Activated naive CD8-positive, alpha-beta T cell treated with anti-CD3 and anti-CD28 coated beads, Interleukin-2, amount 50 U/mL, for 24 hours (primary cell): ENCODE measurements around the gene VAT1.
"Not testable (repeated sequence)": the region's sequence is repeated elsewhere in the genome, so short reads cannot be mapped to it uniquely, and the experiment has no call there.

ENCODE experiments used
- ATAC-seq: fragments of 150-1000 bp; cut with Tn5 transposase; one replicate; pipeline ENCODE4 v1.10.0; 2021
- DNase-seq: peaks from one replicate; pipeline ENCODE4 v3.0.0; 2021
- H3K27ac Mint-ChIP-seq: one replicate; pipeline ENCODE4 v1.8.0; 2021; ENCODE audit warnings: mild to moderate bottlenecking, mixed read lengths
- H3K27me3 Mint-ChIP-seq: one replicate; pipeline ENCODE4 v1.8.0; 2021; ENCODE audit warnings: mixed read lengths
- H3K36me3 Mint-ChIP-seq: one replicate; pipeline ENCODE4 v1.8.0; 2021; ENCODE audit warnings: low read depth, mixed read lengths
- H3K4me1 Mint-ChIP-seq: one replicate; pipeline ENCODE4 v1.8.0; 2021; ENCODE audit warnings: mixed read lengths
- H3K4me3 Mint-ChIP-seq: one replicate; pipeline ENCODE4 v1.8.0; 2021; ENCODE audit warnings: mild to moderate bottlenecking, moderate library complexity, mixed read lengths
- H3K9me3 Mint-ChIP-seq: one replicate; pipeline ENCODE4 v1.8.0; 2021; ENCODE audit warnings: mixed read lengths

Gene VAT1

GRCh38 chr17:43021741-43022512 is at the start of gene VAT1:
Gene VAT1 (minus strand): TSS chr17:43022385. CDS start chr17:43022322, 63 bp downstream.
- peak within 1 kb of the TSS; percentile 79 for H3K4me3 Mint-ChIP-seq

GRCh38 chr17:43070872-43071271 is 48.7 kb upstream of the VAT1 start:
- Mint-ChIP-seq H3K36me3 (peaks cover 47% of the 10 kb centered on the region), H3K4me1 (no peaks in the 10 kb centered on the region), H3K27ac (no peak overlapping the region), H3K27me3 (no peaks in the 10 kb centered on the region), H3K4me3 (no peak overlapping the region), H3K9me3 (no peaks in the 10 kb centered on the region)
- ATAC-seq = no peak
- DNase-seq = no peak

More at GRCh38 chr17:43021741-43022512, at the start of gene VAT1:
- peaks cover 8% of the 10 kb centered on the region for H3K27me3 Mint-ChIP-seq
- ATAC-seq = peak; percentile 63
- peaks cover 37% of the 10 kb centered on the region for H3K4me1 Mint-ChIP-seq
- peak; percentile 76 for DNase-seq
- H3K27ac Mint-ChIP-seq = peak within 1 kb of the TSS; percentile 70
- no peaks in the 10 kb centered on the region for H3K9me3 Mint-ChIP-seq
- H3K36me3 Mint-ChIP-seq = no peaks in the 10 kb centered on the region

- no peaks in the 10 kb centered on the region for H3K27me3 Mint-ChIP-seq
- ATAC-seq = no peak
- H3K4me1 Mint-ChIP-seq = no peaks in the 10 kb centered on the region
- H3K27ac Mint-ChIP-seq = no peak overlapping the region
- H3K4me3 Mint-ChIP-seq = no peak overlapping the region
- DNase-seq = no peak
- H3K36me3 Mint-ChIP-seq = peaks cover 52% of the 10 kb centered on the region
- no peaks in the 10 kb centered on the region for H3K9me3 Mint-ChIP-seq
These were observed 48.1 kb upstream of the VAT1 start for GRCh38 chr17:43070257-43070656.

GRCh38 chr17:43069368-43069898 is 47.2 kb upstream of the VAT1 start:
- Mint-ChIP-seq H3K9me3 (no peaks in the 10 kb centered on the region), H3K27ac (no peak overlapping the region), H3K4me1 (no peaks in the 10 kb centered on the region), H3K4me3 (no peak overlapping the region), H3K27me3 (no peaks in the 10 kb centered on the region), H3K36me3 (peaks cover 49% of the 10 kb centered on the region)
- ATAC-seq = no peak
- no peak for DNase-seq

- Mint-ChIP-seq H3K36me3 (peaks cover 50% of the 10 kb centered on the region), H3K9me3 (no peaks in the 10 kb centered on the region)
- DNase-seq = no peak
These were observed 46.6 kb upstream of the VAT1 start for GRCh38 chr17:43068570-43069367.

GRCh38 chr17:43062984-43063638 is 40.9 kb upstream of the VAT1 start:
- Mint-ChIP-seq H3K9me3 (no peaks in the 10 kb centered on the region), H3K36me3 (peaks cover 42% of the 10 kb centered on the region), H3K4me1 (no peaks in the 10 kb centered on the region), H3K27me3 (no peaks in the 10 kb centered on the region), H3K27ac (no peak overlapping the region), H3K4me3 (no peak overlapping the region)
- ATAC-seq (no peak), DNase-seq (no peak)

More at GRCh38 chr17:43068570-43069367, 46.6 kb upstream of the VAT1 start:
- no peaks in the 10 kb centered on the region for H3K27me3 Mint-ChIP-seq
- H3K4me1 Mint-ChIP-seq = no peaks in the 10 kb centered on the region
- no peak overlapping the region for H3K4me3 Mint-ChIP-seq
- H3K27ac Mint-ChIP-seq = no peak overlapping the region
- no peak for ATAC-seq

- peaks cover 48% of the 10 kb centered on the region for H3K36me3 Mint-ChIP-seq
- DNase-seq (no peak), ATAC-seq (no peak)
- no peak overlapping the region for H3K4me3 Mint-ChIP-seq
- no peaks in the 10 kb centered on the region for H3K9me3 Mint-ChIP-seq
- no peak overlapping the region for H3K27ac Mint-ChIP-seq
- H3K27me3 Mint-ChIP-seq = no peaks in the 10 kb centered on the region
- H3K4me1 Mint-ChIP-seq = no peaks in the 10 kb centered on the region
These were observed 33.9 kb upstream of the VAT1 start for GRCh38 chr17:43056051-43056450.

- DNase-seq = not testable (repeated sequence)
These were observed 30.8 kb upstream of the VAT1 start for GRCh38 chr17:43053008-43053407.

GRCh38 chr17:43051969-43052368 is 29.8 kb upstream of the VAT1 start:
- no peaks in the 10 kb centered on the region for H3K27me3 Mint-ChIP-seq
- no peaks in the 10 kb centered on the region for H3K9me3 Mint-ChIP-seq
- no peak overlapping the region for H3K27ac Mint-ChIP-seq
- no peak overlapping the region for H3K4me3 Mint-ChIP-seq
- no peaks in the 10 kb centered on the region for H3K4me1 Mint-ChIP-seq
- H3K36me3 Mint-ChIP-seq = peaks cover 59% of the 10 kb centered on the region
- no peak for DNase-seq
- ATAC-seq = no peak

More at GRCh38 chr17:43053008-43053407, 30.8 kb upstream of the VAT1 start:
- not testable (repeated sequence) for H3K9me3 Mint-ChIP-seq, H3K4me1 Mint-ChIP-seq, H3K27ac Mint-ChIP-seq, H3K27me3 Mint-ChIP-seq, H3K4me3 Mint-ChIP-seq, ATAC-seq
- peaks cover 55% of the 10 kb centered on the region for H3K36me3 Mint-ChIP-seq

- peaks cover 27% of the 10 kb centered on the region for H3K36me3 Mint-ChIP-seq
- H3K27ac Mint-ChIP-seq = no peak overlapping the region
- no peak overlapping the region for H3K4me3 Mint-ChIP-seq
- DNase-seq (no peak), ATAC-seq (no peak)
- H3K4me1 Mint-ChIP-seq = no peaks in the 10 kb centered on the region
- no peaks in the 10 kb centered on the region for H3K9me3 Mint-ChIP-seq
- H3K27me3 Mint-ChIP-seq = no peaks in the 10 kb centered on the region
These were observed 21.8 kb upstream of the VAT1 start for GRCh38 chr17:43044024-43044423.

- ATAC-seq = no peak
- Mint-ChIP-seq H3K36me3 (peaks cover 26% of the 10 kb centered on the region), H3K27me3 (no peaks in the 10 kb centered on the region), H3K9me3 (no peaks in the 10 kb centered on the region), H3K4me1 (no peaks in the 10 kb centered on the region), H3K4me3 (no peak overlapping the region), H3K27ac (no peak overlapping the region)
- no peak for DNase-seq
These were observed 21.1 kb upstream of the VAT1 start for GRCh38 chr17:43043307-43043706.

- Mint-ChIP-seq H3K27me3 (no peaks in the 10 kb centered on the region), H3K4me3 (no peak overlapping the region), H3K27ac (no peak overlapping the region), H3K4me1 (no peaks in the 10 kb centered on the region), H3K36me3 (peaks cover 22% of the 10 kb centered on the region), H3K9me3 (no peaks in the 10 kb centered on the region)
- DNase-seq = no peak
- no peak for ATAC-seq
These were observed 19.9 kb upstream of the VAT1 start for GRCh38 chr17:43042025-43042628.

GRCh38 chr17:43040655-43041054 is 18.5 kb upstream of the VAT1 start:
- Mint-ChIP-seq H3K27ac (no peak overlapping the region), H3K4me3 (no peak overlapping the region), H3K9me3 (no peaks in the 10 kb centered on the region), H3K36me3 (peaks cover 16% of the 10 kb centered on the region), H3K4me1 (no peaks in the 10 kb centered on the region), H3K27me3 (no peaks in the 10 kb centered on the region)
- ATAC-seq = no peak
- DNase-seq = no peak

- ATAC-seq (no peak), DNase-seq (no peak)
- Mint-ChIP-seq H3K27ac (no peak overlapping the region), H3K4me1 (no peaks in the 10 kb centered on the region), H3K4me3 (no peak overlapping the region), H3K27me3 (no peaks in the 10 kb centered on the region), H3K9me3 (no peaks in the 10 kb centered on the region), H3K36me3 (peaks cover 11% of the 10 kb centered on the region)
These were observed 17.5 kb upstream of the VAT1 start for GRCh38 chr17:43039646-43040045.
